CD4-positive, alpha-beta T cell treated with Interleukin-21 for 1 hour (primary cell): Measurements from ENCODE around the gene KRT5.

Source experiments
- DNase-seq: peaks from one replicate; pipeline ENCODE4 v3.0.0-alpha.2; 2020

The KRT5 gene

GRCh38 chr12:52519826-52520662 lies at the start of gene KRT5:
Gene KRT5, minus strand, starts transcription at chr12:52520394. Its CDS starts 98 bp downstream, at chr12:52520296.
- no peak for DNase-seq

GRCh38 chr12:52568111-52568510 lies 47.9 kb upstream of the KRT5 start:
- no peak for DNase-seq

- peak; percentile 77 for DNase-seq
These were observed 46.7 kb upstream of the KRT5 start for GRCh38 chr12:52566847-52567291.

- no peak for DNase-seq
These were observed 44.4 kb upstream of the KRT5 start for GRCh38 chr12:52564582-52564981.

- no peak for DNase-seq
These were observed 41.8 kb upstream of the KRT5 start for GRCh38 chr12:52561880-52562449.

GRCh38 chr12:52559979-52560378 lies 39.8 kb upstream of the KRT5 start:
- no peak for DNase-seq

- no peak for DNase-seq
These were observed 38.7 kb upstream of the KRT5 start for GRCh38 chr12:52558781-52559445.

GRCh38 chr12:52557476-52557875 lies 37.3 kb upstream of the KRT5 start:
- no peak for DNase-seq

- peak; percentile 45 for DNase-seq
These were observed 35.4 kb upstream of the KRT5 start for GRCh38 chr12:52555577-52555976.

- DNase-seq = no peak
These were observed 32.5 kb upstream of the KRT5 start, which contains the start of gene KRT71 for GRCh38 chr12:52552681-52553195. Gene KRT71, minus strand, starts transcription at chr12:52553145. Its CDS starts 68 bp downstream, at chr12:52553077.

GRCh38 chr12:52552055-52552454 lies 31.9 kb upstream of the KRT5 start:
- no peak for DNase-seq

- DNase-seq = no peak
These were observed 31.1 kb upstream of the KRT5 start for GRCh38 chr12:52551216-52551865.

GRCh38 chr12:52546126-52546525 lies 25.9 kb upstream of the KRT5 start:
- DNase-seq = no peak

GRCh38 chr12:52543985-52544883 lies 24.0 kb upstream of the KRT5 start:
- DNase-seq = no peak

- DNase-seq = no peak
These were observed 22.7 kb upstream of the KRT5 start for GRCh38 chr12:52542785-52543318.

- DNase-seq = no peak
These were observed 22.0 kb upstream of the KRT5 start for GRCh38 chr12:52542157-52542556.

GRCh38 chr12:52541709-52542108 lies 21.5 kb upstream of the KRT5 start:
- no peak for DNase-seq

GRCh38 chr12:52540531-52540930 lies 20.3 kb upstream of the KRT5 start:
- no peak for DNase-seq

GRCh38 chr12:52539821-52540173 lies 19.6 kb upstream of the KRT5 start:
- no peak for DNase-seq

- no peak for DNase-seq
These were observed 19.1 kb upstream of the KRT5 start for GRCh38 chr12:52539083-52539820.

- no peak for DNase-seq
These were observed 16.9 kb upstream of the KRT5 start for GRCh38 chr12:52537101-52537500.
